ENCODE measurements around the gene HARS1.

DNA sequence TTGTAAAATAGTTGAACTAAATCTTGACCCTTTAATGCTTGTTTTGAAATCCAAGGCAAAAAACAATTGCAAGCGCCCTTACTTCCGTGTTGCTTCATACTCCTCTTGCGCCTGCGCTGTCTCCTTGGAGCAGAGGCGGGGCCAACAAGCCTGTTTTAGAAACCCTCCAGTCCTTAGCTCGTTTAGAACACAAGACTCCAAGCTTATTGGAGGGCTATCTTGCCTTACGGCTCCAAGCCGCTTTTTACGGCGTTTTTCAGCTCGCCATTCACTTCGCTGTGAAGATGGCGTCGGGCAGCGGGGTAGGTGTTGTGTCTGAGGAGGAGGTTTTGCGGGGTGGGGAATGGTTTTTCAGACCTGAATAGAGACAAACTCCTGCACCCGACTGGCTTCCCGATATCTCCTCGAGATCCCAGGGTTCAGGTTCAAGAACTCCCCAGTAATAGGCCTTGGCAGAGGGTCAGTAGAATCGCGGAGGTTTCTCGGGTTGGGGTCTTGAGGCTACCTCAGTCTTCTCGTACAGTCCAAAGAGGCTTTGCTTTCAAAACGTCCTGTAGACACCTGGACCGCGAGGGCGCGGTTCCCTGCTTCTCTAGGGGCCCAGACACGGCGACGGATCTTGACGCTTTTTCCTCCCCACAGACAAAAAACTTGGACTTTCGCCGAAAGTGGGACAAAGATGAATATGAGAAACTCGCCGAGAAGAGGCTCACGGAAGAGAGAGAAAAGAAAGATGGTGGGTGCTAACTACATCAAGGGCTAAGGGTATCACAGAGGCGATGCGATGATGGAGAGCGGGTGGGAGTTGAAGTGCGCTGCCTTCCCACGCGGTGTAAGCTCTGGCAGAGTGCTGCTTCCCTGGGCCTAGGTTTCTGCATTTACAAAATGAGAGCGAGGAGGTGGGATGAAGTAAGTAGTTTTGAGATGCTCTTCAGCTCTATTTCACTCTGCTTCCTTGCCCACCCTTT lies 9.3 kb upstream of the HARS1 start, which contains the start of gene ZMAT2:
- TF ChIP-seq, protein P1, sequence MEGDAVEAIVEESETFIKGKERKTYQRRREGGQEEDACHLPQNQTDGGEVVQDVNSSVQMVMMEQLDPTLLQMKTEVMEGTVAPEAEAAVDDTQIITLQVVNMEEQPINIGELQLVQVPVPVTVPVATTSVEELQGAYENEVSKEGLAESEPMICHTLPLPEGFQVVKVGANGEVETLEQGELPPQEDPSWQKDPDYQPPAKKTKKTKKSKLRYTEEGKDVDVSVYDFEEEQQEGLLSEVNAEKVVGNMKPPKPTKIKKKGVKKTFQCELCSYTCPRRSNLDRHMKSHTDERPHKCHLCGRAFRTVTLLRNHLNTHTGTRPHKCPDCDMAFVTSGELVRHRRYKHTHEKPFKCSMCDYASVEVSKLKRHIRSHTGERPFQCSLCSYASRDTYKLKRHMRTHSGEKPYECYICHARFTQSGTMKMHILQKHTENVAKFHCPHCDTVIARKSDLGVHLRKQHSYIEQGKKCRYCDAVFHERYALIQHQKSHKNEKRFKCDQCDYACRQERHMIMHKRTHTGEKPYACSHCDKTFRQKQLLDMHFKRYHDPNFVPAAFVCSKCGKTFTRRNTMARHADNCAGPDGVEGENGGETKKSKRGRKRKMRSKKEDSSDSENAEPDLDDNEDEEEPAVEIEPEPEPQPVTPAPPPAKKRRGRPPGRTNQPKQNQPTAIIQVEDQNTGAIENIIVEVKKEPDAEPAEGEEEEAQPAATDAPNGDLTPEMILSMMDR (IDR thresholded peaks at IDR 0.05): no peak
- TF ChIP-seq EZH2 (IDR thresholded peaks at IDR 0.05; ENCODE audit: borderline replicate concordance, insufficient read depth, low read depth, low read length, poor library complexity, severe bottlenecking): no peak

Measured in B cell (primary cell).